ENCODE measurements around the gene SPATA32.

The SPATA32 gene

GRCh38 chr17:45246338-45246737, 15.6 kb downstream of the SPATA32 start:
- DNase-seq (ENCODE audit: low read depth) = no peak

GRCh38 chr17:45244725-45245656, 16.9 kb downstream of the SPATA32 start:
- DNase-seq (ENCODE audit: low read depth) = no peak

- no peak for DNase-seq (ENCODE audit: low read depth)
Observed at GRCh38 chr17:45243750-45244149, 18.1 kb downstream of the SPATA32 start.

GRCh38 chr17:45242029-45242414, 19.9 kb downstream of the SPATA32 start:
- DNase-seq (ENCODE audit: low read depth) = no peak

- no peak for DNase-seq (ENCODE audit: low read depth)
Observed at GRCh38 chr17:45241328-45242028, 20.4 kb downstream of the SPATA32 start.

- DNase-seq (ENCODE audit: low read depth) = no peak
Observed at GRCh38 chr17:45240905-45241327, 21.0 kb downstream of the SPATA32 start.

- DNase-seq (ENCODE audit: low read depth) = no peak
Observed at GRCh38 chr17:45238155-45238774, 23.6 kb downstream of the SPATA32 start.

GRCh38 chr17:45237686-45238085, 24.2 kb downstream of the SPATA32 start:
- DNase-seq (ENCODE audit: low read depth) = no peak

- DNase-seq (ENCODE audit: low read depth) = no peak
Observed at GRCh38 chr17:45236282-45236606, 25.6 kb downstream of the SPATA32 start.

GRCh38 chr17:45235416-45236281, 26.2 kb downstream of the SPATA32 start:
- DNase-seq (ENCODE audit: low read depth) = peak; percentile 62

GRCh38 chr17:45234641-45235415, 27.1 kb downstream of the SPATA32 start:
- DNase-seq (ENCODE audit: low read depth) = no peak

GRCh38 chr17:45233423-45233924, 28.4 kb downstream of the SPATA32 start:
- no peak for DNase-seq (ENCODE audit: low read depth)

- no peak for DNase-seq (ENCODE audit: low read depth)
Observed at GRCh38 chr17:45232514-45233422, 29.1 kb downstream of the SPATA32 start.

- no peak for DNase-seq (ENCODE audit: low read depth)
Observed at GRCh38 chr17:45231481-45232116, 30.3 kb downstream of the SPATA32 start.

GRCh38 chr17:45230787-45231480, 31.0 kb downstream of the SPATA32 start:
- no peak for DNase-seq (ENCODE audit: low read depth)

GRCh38 chr17:45230410-45230786, 31.5 kb downstream of the SPATA32 start:
- DNase-seq (ENCODE audit: low read depth) = no peak

- DNase-seq (ENCODE audit: low read depth) = no peak
Observed at GRCh38 chr17:45229681-45230409, 32.0 kb downstream of the SPATA32 start.
